Thyroid gland (tissue), 4 donors: ENCODE measurements around the gene CRNKL1.

ENCODE experiments used
- CTCF ChIP-seq, 6 experiments: fragments of 200-600 bp in 3 of 6; fragments of 450-650 bp in 3 of 6; sonication (generic) in 3 of 6; IDR thresholded peaks; one replicate each; pipeline ENCODE4 v1.5.1; 2016 to 2019; ENCODE audit warnings: antibody characterized with exemption in 6 of 6, mild to moderate bottlenecking in 2 of 6, inconsistent platforms in 1 of 6, moderate library complexity in 1 of 6
- POLR2A ChIP-seq, 2 donors: fragments of 450-650 bp; IDR thresholded peaks; one replicate each; pipeline ENCODE4 v1.6.1; 2017; ENCODE audit warnings: antibody characterized with exemption in 2 of 2, mild to moderate bottlenecking in 2 of 2, moderate library complexity in 1 of 2

GRCh38 chr20:20020908-20021307, 31.4 kb downstream of the CRNKL1 start:
- no peak for TF ChIP-seq CTCF (IDR thresholded peaks at IDR 0.05)
- no peak for TF ChIP-seq POLR2A (IDR thresholded peaks at IDR 0.05)
